ENCODE results near the gene IPP.
A peak's percentile ranks its signal among the peaks of the same experiment; 100 is the strongest.
"Not testable (repeated sequence)": the region's sequence is repeated elsewhere in the genome, so short reads cannot be mapped to it uniquely, and the experiment has no call there.

Gene IPP

DNA sequence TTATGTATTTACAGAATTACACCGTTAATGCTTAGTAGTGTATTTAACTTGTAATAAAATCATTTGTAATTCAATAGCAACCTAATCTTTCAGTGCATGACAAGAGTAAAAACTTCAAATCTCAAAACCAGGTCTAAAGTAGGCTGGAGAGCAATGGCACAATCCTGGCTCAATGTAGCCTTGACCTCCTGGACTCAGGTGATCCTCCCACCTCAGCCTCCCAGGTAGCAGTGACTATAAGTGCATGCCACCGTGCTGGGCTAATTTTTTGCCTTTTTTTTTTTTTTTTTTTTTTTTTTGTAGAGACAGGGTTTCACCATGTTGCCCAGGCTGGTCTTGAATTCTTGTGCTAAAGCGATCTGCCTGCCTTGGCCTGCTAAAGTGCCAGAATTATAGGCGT lies 11.3 kb downstream of the IPP start:
- no peak for DNase-seq

DNA sequence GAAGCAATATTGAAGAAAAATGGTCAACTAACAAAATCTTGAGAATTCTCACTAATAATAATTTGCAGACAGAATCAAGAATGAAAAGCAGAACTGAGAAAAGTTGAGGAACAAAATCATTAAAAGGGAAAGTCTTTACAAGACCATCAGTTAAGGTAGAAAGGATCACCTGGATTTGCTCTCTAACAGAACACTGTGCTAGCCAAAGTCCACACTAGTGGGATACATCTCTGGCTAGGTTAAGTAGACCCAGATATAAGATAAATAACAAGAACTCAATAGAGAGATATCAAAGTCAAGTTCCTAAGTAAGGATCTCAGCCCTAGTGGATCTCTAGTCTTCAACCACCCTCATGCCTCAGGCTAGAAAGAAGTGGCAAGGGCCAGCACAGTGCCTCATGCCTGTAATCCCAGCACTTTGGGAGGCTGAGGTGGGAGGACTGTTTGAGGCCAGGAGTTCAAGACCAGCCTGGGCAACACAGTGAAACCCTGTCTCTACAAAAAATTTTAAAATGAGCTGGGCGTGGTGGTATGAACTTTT lies 19.6 kb downstream of the IPP start:
- DNase-seq = no peak

DNA sequence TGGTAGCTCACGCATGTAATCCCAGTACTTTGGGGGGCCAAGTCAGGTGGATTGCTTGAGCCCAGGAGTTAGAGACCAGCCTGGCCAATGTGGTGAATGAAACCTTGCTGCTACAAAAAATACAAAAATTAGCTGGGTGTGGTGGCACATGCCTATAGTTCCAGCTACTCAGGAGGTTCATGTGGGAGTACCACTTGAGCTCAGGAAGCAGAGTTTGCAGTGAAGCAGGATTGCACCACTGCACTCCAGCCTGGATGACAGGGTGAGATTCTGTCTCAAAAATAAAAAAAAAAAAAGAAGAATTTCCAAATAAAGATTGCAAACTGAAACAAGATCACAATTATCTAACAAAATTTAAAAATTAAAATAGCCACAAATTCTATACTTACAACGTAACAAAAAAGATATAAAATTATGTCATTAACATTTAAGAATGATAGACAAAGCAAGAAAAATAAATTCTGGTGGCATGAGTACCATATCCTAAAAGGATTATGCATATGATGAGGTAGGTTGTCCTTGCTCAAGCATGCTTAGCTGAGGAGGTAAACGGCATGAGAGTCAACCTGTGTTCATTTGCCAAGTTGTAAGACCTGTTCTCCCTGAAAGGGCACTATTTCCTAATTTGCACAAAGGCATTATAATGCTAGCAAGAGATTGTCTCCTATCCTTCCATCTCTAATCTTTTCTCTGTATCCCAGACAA lies 20.2 kb downstream of the IPP start:
- DNase-seq = no peak

DNA sequence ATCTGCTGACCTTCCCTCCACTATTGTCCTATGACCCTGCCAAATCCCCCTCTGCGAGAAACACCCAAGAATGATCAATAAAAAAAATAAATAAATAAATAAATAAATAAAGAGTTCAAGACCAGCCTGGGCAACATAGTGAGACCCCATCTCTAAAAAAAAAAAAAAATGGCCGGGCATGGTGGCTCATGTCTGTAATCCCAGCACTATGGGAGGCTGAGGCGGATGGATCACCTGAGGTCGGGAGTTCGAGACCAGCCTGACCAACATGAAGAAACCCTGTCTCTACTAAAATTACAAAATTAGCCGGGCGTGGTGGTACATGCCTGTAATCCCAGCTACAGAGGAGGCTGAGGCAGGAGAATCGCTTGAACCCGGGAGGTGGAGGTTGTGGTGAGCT lies 24.4 kb downstream of the IPP start:
- not testable (repeated sequence) for DNase-seq

DNA sequence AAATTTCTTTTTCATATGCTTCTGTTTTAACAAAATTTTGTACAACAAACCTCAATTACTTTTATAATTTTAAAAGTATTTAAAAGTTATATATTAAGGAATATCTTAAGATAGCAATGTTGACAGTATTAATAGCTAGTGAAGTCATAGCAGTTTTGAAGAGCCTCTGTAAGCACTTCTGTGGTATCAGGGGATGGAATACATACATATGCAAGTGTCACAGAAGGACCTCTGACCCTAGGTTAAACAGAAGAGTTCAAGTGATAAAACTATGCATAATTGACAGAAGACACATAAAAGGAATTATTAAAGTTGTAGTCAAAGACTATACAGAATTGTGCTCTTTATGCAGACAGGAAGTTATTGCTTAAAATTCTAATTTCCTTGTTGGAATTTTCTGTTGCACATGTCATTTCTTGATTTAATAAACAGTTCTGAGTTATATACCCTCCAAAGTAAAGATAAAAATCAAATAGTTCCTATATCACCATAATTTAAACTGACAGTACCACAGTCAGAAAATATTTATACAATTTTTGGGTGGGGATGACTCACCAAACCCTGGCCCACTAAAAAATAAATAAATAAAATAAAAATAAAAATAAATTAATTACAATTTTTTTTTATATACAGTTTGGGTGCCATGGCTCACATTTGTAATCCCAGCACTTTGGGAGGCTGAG lies 27.1 kb downstream of the IPP start:
- DNase-seq = no peak

DNA sequence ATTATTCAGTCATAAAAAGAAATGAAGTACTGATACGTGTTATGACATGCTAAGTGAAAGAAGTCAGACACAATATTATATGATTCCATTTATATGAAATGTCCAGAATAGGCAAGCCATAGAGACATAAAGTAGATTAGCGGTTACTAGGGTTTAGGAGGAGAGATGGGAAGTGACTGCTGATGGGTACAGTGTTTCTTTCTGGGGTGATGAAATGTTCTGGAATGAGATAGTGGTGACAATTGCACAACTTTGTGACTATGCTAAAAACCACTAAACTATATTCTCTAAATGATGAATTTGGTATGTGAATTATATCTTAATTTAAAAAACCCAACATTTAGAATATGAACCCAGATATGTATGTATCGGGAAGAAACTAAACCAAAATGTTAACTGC lies 27.6 kb downstream of the IPP start:
- peak; percentile 45 for DNase-seq

DNA sequence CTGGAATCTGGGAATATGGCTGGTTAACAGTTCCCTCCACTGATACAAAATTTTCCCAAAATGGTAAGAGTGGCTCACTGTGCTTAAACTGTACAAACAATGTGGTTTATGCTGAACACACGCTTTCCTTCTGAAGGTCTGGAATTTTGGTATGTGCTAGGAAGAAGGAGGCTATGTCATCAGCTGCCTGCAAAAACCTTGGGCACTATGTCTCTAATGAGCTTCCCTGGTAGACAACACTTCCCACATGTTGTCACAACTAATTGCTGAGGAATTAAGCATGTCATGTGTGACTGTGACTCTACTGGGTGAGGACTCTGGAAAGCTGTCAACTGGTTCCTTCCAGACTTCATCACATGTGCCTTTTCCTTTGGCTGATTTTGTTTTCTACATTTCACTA lies 29.2 kb downstream of the IPP start:
- DNase-seq = peak; percentile 77

DNA sequence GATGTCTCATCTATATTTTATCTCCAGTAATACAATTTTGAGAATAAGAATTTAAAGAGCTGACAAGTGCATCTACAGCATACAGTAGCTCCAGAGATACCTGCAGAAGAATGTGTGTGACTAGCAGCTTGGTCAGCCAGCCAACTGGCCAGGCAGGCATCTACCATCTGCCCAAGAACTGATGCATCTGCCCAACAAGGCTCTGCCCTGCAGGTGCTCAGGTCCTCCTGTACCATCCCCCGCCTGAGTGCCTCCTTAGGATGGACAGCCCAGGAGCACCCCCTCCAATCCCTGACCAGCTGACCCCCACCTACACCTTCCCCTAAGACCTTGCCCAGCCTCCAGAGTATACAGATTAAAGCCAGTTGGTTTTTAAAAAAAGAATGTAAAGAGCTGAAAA lies 32.2 kb downstream of the IPP start:
- no peak for DNase-seq

DNA sequence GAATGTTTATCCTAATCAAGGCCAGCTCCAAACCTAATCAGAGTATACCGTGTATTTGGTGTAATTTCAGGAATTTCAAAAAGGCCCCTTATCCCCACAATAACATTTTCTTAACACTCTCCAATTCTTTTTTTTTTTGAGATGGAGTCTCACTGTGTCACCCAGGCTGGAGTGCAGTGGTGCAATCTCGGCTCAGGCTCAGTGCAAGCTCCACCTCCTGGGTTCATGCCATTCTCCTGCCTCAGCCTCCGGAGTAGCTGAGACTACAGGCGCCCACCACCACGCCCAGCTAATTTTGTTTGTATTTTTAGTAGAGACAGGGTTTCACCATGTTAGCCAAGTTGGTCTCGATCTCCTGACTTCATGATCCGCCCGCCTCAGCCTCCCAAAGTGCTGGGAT lies 33.1 kb downstream of the IPP start:
- DNase-seq = peak; percentile 8

DNA sequence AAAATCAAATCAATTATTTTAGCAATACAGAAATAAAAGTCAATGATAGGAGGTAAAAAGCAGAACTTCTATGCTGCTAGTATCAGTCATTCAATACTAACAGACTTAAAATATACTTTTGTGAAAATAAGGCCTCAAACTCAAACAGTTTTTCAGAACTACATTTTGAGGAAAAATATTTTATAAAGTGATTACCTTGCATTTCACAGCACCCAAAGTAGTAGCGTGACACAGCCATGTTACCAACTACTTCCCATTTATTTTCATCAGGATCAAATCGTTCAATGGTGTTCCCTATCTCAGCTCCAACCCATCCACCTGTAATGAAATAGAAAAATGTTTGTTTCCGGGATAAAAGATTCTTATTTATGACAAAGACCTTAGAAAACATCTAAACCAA lies 33.8 kb downstream of the IPP start:
- no peak for DNase-seq

DNA sequence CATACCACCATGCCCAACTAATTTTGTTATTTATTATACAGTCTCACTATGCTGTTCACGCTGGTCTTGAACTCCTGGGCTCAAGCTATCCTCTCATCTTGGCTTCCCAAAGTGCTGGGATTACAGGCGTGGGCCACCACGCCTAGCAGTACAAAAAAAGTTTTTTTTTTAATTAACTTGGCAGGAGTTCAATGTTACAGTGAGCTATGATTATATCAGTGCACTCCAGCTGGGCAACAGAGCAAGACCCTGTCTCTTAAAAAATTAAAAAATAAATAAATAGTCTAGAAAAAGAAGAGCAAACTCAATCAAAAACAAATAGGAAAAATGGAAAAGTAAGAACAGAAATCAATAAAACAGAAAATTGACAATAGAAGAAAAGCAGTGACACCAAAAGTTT lies 36.7 kb downstream of the IPP start:
- no peak for DNase-seq

DNA sequence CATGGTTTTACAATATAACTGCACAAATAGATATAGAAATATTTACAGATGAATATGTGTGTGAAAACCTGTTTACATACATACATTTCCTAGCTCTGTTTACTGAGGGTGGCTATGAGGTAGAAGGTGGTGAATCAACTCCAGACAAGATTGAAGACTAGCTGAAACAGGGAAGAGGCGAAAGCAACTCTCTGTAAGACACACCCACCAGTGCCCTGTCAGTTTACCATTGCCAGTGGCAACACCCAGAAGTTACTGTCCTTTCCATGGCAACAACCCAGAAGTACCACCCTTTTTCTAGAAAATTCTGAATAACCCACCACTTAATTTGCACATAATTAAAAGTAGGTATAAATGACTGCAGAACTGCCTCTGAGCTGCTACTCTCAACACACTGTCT lies 45.8 kb downstream of the IPP start:
- DNase-seq = no peak

DNA sequence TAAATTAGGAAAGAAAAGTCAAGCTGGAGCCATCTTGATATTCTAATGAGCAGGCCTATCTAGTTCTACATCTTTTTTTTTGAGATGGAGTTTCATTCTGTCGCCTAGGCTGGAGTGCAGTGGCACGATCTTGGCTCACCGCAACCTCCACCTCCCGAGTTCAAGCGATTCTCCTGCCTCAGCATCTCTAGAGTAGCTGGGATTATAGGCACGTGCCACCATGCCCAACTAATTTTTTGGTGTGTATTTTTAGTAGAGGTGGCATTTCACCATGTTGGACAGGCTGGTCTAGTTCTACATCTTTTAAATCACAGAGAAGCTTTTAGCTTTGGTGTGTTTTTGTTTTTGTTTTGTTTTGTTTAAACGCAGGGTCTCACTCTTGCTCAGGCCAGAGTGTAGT lies 55.6 kb downstream of the IPP start:
- no peak for DNase-seq

DNA sequence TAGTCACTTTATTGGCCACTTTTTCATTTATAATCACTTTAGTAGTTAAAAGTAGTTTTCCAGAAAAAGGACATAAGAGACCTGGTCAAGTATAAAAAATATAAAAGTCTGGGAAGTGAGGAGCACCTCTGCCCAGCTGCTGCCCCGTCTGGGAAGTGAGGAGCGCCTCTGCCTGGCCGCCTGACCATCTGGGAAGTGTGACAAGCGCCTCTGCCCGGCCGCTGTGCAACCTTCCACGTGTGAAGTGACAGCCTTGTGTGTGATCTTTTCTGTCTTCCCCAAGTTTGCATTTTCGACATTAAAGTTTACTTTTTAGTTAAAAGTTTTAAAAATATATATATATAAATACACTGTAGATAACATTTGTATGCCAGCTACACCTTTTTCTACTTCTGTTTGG lies 56.6 kb downstream of the IPP start:
- DNase-seq = not testable (repeated sequence)

DNA sequence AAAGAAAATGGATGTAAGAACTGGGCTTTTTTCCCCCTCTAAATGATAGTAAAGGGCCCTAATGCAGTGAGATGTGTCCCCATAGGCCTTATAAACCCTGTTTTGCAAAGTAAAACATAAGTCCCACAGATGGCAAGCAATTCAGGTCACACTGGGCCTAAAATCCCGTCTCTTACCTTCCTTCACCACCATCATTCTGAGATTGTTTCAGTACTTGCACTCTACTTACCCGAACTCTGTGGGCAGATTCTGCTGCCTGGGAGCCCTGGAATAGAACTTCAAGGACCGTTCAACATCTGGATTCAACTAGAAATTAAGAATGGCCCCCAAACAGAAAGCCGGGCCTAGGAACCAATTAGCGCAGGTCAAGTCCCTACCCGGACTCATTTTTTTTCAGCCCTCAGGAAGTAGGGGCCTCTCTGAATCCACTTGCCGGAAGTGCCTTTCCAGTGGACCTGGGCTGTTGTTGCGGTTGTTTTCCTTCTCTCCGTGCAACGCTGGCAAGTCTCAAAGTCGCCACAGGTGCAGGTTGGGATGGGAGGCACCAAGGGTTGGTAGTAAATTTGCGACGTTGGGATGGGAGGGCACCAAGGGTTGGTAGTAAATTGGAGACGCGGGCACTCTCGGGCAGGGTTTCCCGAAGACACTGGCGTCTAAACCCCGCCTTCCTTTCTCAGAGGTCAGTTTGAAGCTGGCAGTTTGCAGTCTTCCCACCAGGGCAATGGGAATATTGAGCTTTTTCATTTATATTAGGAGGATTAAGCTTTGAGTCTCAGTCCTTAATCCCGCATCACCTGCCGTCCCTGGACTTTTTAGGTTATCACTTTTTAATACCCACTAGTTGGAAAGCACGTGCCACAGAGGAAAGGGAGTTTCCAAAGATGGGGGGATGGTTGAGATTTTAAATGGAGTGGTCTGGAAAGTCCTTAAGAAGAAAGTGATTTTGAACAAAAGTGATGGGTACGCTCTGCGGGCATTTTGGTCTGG lies 62.4 kb downstream of the IPP start, which contains the start of gene TMEM69:
Gene TMEM69 (plus strand): TSS at position 428 of the 987 bp plus-strand sequence. CDS start 2,888 bp downstream, outside the sequence.
- DNase-seq = peak; percentile 92

DNA sequence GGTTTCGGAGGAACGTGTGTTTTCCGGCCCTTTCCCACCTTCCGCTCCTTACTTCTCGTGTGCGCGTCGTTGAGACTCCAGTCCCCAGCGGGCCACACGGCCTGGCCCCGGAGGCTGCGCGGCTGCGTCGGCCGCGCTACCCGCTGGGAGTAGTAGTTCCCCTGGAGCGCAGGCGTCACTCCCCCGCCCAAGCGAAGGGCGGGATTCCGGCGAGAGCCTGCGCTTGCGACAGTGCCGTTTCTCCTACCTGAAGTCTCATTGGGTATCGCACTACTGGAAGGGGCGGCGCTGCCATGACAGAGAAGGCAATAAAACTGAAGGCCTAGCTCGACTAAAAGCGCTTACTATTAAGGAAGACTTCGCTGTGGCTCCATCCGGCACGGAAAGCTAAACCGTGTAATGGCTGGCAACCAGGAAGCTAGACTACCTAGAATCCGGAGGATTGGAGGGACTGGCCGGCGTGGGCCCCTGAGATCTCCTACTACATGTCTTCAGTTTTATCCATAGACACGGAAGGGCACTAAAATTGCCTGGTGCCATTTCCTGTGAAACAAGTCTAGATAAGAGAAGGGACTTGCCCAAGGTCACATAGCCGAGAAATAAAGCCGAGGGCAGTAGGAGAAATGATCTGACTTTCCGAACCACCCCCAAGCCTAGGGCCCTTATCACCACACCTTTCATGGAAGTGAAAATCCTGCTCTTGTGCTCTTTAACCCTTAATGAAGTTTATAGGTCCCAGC lies 63.3 kb downstream of the IPP start:
- DNase-seq = peak; percentile 99

DNA sequence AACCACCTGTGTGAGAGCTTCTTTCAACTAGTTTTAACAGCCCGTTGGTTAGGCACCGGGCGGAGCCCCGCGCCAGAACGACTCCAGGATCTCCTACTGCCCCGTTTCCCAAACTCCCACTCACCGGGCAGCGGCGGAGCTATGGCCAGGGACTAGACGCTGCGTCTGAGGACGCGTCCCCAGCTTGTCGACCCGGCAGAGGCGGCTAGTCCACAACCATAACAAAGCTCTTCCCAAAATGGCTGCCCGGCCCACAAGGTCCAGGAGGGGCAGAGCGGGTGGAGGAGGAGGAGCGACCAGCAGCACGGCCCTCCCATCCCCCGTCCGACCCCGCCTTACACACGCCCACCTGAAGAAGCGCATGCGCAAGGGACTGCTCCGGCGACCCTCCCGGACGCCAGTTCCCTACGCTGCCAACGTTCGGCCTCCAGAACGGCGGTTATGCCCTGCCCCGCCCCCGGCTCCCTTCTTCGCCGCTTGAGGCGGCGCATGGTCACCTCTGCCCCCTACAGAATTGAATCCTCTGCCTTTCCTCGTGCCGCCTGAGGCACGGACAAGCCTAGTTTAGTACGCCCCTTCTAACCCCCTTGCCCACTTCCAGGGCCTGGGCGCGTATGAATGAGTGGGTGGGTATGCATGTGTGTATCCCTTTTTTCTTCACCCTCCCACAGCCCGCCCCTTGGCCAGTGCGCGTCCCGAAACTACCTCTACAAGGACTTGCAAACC lies 64.0 kb downstream of the IPP start, which contains the start of gene GPBP1L1:
Gene GPBP1L1 (minus strand): TSS at position 246 of the 726 bp plus-strand sequence. CDS start 27,446 bp downstream, outside the sequence.
- peak; percentile 95 for DNase-seq

DNA sequence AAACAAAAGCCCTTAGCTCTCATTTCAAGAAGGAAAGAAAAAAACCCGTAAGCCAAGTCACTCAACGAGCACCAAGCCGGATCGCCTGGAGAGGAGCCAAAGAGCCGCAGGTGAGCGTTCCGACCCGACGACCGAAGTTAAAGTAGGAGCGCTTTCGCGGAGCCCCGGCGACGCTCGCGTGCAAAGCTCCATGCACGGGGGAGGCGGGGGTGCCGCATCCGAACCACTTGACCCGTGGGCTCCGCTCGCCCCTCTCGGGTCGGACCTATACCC lies 64.5 kb downstream of the IPP start:
- no peak for DNase-seq

DNA sequence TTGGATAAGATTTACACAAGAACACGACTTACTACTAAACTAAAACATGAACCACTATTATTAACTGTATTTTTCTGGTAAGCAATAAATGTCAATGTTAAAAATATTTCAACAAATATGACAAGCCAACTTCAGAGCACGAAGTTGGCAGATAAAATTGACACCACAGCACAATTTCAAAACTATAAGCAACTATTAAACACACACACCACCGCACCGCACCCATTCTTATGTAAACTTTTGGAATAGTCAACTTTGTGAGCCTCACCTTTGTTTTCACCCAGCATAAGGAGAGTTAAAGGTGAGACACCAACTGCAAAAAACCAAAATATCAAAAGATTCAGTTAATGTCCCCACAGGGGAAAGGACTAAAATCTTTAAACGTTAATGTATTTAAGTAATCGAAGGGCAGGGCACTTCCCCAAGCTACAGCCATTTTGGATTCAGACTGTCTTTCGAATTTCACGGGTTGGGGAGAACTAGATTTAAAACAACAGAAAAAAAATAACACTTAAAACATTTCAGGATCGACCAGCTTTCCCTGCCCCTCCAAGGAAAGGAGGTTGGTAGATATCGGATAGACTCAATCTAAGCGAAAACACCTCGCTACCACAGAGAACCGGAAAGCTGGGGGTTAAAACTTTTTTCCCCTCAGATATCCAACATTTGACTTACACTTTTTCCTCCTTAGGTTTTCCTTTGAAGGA lies 65.0 kb downstream of the IPP start:
- no peak for DNase-seq

DNA sequence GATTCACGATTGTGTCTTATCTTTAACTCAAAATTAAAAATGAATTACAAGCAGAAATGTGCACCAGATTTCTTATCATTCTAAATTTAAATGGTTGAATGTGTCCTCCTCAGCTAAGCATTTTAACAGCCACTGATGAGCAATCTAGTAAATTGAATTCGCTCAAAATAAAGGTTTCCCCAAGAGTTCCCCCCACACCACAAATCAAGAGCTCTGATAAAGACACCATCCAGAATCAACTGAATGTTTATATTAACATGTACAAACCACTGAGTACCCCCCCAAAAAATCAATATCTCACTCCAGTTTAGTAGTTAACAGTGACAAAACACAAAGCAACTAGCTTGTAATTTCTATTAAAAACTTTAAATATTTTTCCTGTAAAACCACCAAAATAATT lies 66.1 kb downstream of the IPP start:
- DNase-seq = no peak

DNA sequence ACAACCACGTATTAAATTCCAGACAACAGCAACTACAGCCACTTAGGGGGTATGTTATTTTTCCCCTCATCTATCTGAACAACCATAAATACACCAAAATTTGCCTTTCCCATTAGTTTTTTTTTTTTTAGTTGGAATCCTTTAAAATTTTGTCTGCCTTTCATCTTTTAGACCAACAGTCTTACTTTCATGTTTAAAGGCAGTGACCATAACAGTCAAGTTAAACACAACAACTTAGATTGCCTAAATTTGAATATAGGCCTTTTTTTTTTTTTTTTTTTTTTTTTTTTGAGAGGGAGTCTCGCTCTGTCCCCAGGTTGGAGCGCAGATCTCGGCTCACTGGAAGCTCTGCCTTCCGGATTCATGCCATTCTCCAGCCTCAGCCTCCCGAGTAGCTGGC lies 67.5 kb downstream of the IPP start:
- DNase-seq = no peak

All from fibroblast of skin of right quadriceps (primary cell).